GM12878 (cell line): ENCODE measurements around the gene HYI. TPM values are rescaled to one million over a fixed set of nuclear protein-coding genes. Genes with fewer than 3 reads are reported as not detected.

Experiments
- ATAC-seq: fragments of 200-7000 bp; cut with Tn5 transposase; 3 replicates; pipeline ENCODE4 v1.9.1; 2020; ENCODE audit warnings: mild to moderate bottlenecking, moderate library complexity
- BruUV-seq: library from RNA; stranded (reverse); fragments of 400-500 nt; replicated peaks from 2 replicates; lab custom pipeline; 2021; lab: Mats Ljungman, UMichigan
- CTCF ChIA-PET: fragments of 300-600 bp; sonication (Branson Sonifier 250); formaldehyde crosslinking; extraction: SDS; loops from one replicate; lab custom pipeline; 2021; ENCODE audit warnings: inconsistent platforms; lab: Yijun Ruan, JAX
- POLR2A ChIA-PET: fragments of 350-600 bp; formaldehyde crosslinking; extraction: SDS; loops from one replicate; lab custom pipeline; 2021; ENCODE audit warnings: inconsistent platforms; lab: Charles Lee
- RAD21 ChIA-PET: fragments of 300-600 bp; sonication (Branson Sonifier 250); formaldehyde crosslinking; loops from one replicate; lab custom pipeline; 2023; ENCODE audit warnings: antibody characterized with exemption; ENCODE audit not compliant: unreplicated experiment; lab: Charles Lee
- SMC1A ChIA-PET: fragments of 300-600 bp; sonication (Branson Sonifier 250); formaldehyde crosslinking; loops from one replicate; lab custom pipeline; 2023; ENCODE audit not compliant: unreplicated experiment, uncharacterized antibody; lab: Charles Lee
- DNase-seq: peaks from one replicate; pipeline ENCODE4 v3.0.0-alpha.2; 2011; ENCODE audit warnings: low read depth, low spot score
- FAIRE-seq: peaks from 3 replicates; lab custom pipeline; 2011; peaks lifted over from hg19 to GRCh38; lab: Jason Lieb, UNC
- H2AFZ ChIP-seq: 2 replicates; pipeline ENCODE4 v1.6.0; 2011; ENCODE audit warnings: low read depth, low read length, control low read depth; ENCODE audit not compliant: control insufficient read depth
- H3K27ac ChIP-seq: 2 replicates; pipeline ENCODE4 v1.5.1; 2011; ENCODE audit warnings: control low read depth; ENCODE audit not compliant: control insufficient read depth, insufficient read depth
- H3K27me3 ChIP-seq, 2 experiments: replicated peaks in 1 of 2; 2 replicates each; pipeline versions ENCODE4 v1.6.0 to v1.6.1; 2011; ENCODE audit warnings: low read length in 1 of 2; ENCODE audit not compliant: control insufficient read depth in 2 of 2, insufficient read depth in 2 of 2
- H3K36me3 ChIP-seq, 2 experiments: 2 replicates each; pipeline ENCODE4 v1.5.1; 2011; ENCODE audit warnings: low read length in 1 of 2; ENCODE audit not compliant: control insufficient read depth in 2 of 2, insufficient read depth in 2 of 2
- H3K4me1 ChIP-seq: 2 replicates; pipeline ENCODE4 v1.6.1; 2011; ENCODE audit warnings: mild to moderate bottlenecking, low read length, moderate library complexity, mixed read lengths; ENCODE audit not compliant: control insufficient read depth, insufficient read depth
- H3K4me2 ChIP-seq: 2 replicates; pipeline ENCODE4 v1.6.0; 2011; ENCODE audit warnings: control low read depth; ENCODE audit not compliant: control insufficient read depth, insufficient read depth
- H3K4me3 ChIP-seq: fragments of 200-600 bp; sonication (generic); 2 replicates; pipeline ENCODE4 v1.5.1; 2016
- H3K79me2 ChIP-seq: 2 replicates; pipeline ENCODE4 v1.6.0; 2011; ENCODE audit warnings: low read length; ENCODE audit not compliant: control insufficient read depth, insufficient read depth
- H3K9ac ChIP-seq: 2 replicates; pipeline ENCODE4 v1.8.0; 2011; ENCODE audit warnings: low read length, control low read depth, mixed read lengths; ENCODE audit not compliant: control insufficient read depth, insufficient read depth
- H3K9me3 ChIP-seq: replicated peaks from 3 replicates; pipeline ENCODE4 v1.5.1; 2011; ENCODE audit warnings: mild to moderate bottlenecking, low read length; ENCODE audit not compliant: control insufficient read depth, insufficient read depth
- H4K20me1 ChIP-seq: 2 replicates; pipeline ENCODE4 v1.6.0; 2011; ENCODE audit not compliant: control insufficient read depth, insufficient read depth
- BCL3 ChIP-seq: IDR thresholded peaks from 2 replicates; pipeline ENCODE4 v1.6.1; 2011; ENCODE audit warnings: borderline replicate concordance, low read depth, mild to moderate bottlenecking, moderate library complexity, low read length; ENCODE audit not compliant: insufficient read depth, poor library complexity, severe bottlenecking
- BRCA1 ChIP-seq: IDR thresholded peaks from 2 replicates; pipeline ENCODE4 v1.6.1; 2011; ENCODE audit warnings: low read depth, low read length, improper control_type of control experiment
- CEBPB ChIP-seq, 2 experiments: fragments of 150-350 bp in 1 of 2; IDR thresholded peaks; 2 replicates each; pipeline ENCODE4 v1.6.1; 2012 to 2014; ENCODE audit warnings: low read depth in 2 of 2, low read length in 2 of 2, borderline replicate concordance in 1 of 2, inconsistent platforms in 1 of 2
- ESRRA ChIP-seq: IDR thresholded peaks from 2 replicates; pipeline ENCODE4 v1.6.1; 2012; ENCODE audit warnings: mild to moderate bottlenecking, low read length, improper control_type of control experiment
- GATAD2B ChIP-seq: fragments of 450-650 bp; conservative IDR thresholded peaks from 2 replicates; pipeline ENCODE4 v1.6.1; 2017; ENCODE audit warnings: low read depth, mild to moderate bottlenecking, moderate library complexity
- IKZF2 ChIP-seq, 2 experiments: fragments of 450-650 bp; IDR thresholded peaks; 2 replicates each; pipeline ENCODE4 v1.6.1; 2017; ENCODE audit warnings: mild to moderate bottlenecking in 2 of 2, moderate library complexity in 2 of 2
- JUND ChIP-seq: IDR thresholded peaks from 2 replicates; pipeline ENCODE4 v1.6.1; 2012; ENCODE audit warnings: low read depth, mild to moderate bottlenecking, low read length, improper control_type of control experiment, moderate library complexity
- KDM1A ChIP-seq: fragments of 200-600 bp; sonication (generic); IDR thresholded peaks from 2 replicates; pipeline ENCODE4 v1.6.1; 2016; ENCODE audit warnings: borderline replicate concordance
- NFYB ChIP-seq: IDR thresholded peaks from 2 replicates; pipeline ENCODE4 v1.6.1; 2011; ENCODE audit warnings: low read depth, mild to moderate bottlenecking, low read length, improper control_type of control experiment, moderate library complexity; ENCODE audit not compliant: insufficient read depth
- PAX8 ChIP-seq: fragments of 450-650 bp; IDR thresholded peaks from 2 replicates; pipeline ENCODE4 v1.6.1; 2017; ENCODE audit warnings: mild to moderate bottlenecking, moderate library complexity
- PML ChIP-seq: IDR thresholded peaks from 2 replicates; pipeline ENCODE4 v1.6.1; 2012; ENCODE audit warnings: low read length, inconsistent platforms
- RFX5 ChIP-seq: IDR thresholded peaks from 2 replicates; pipeline ENCODE4 v1.6.1; 2011; ENCODE audit warnings: low read depth, low read length, improper control_type of control experiment
- SRF ChIP-seq, 2 experiments: IDR thresholded peaks; 2 replicates each; pipeline ENCODE4 v1.6.1; 2011; ENCODE audit warnings: low read depth in 2 of 2, low read length in 2 of 2, mild to moderate bottlenecking in 1 of 2, moderate library complexity in 1 of 2
- STAT3 ChIP-seq: IDR thresholded peaks from 2 replicates; pipeline ENCODE4 v1.6.1; 2011; ENCODE audit warnings: low read depth, low read length, improper control_type of control experiment
- TBL1XR1 ChIP-seq: IDR thresholded peaks from 2 replicates; pipeline ENCODE4 v1.6.1; 2012; ENCODE audit warnings: low read depth, low read length, improper control_type of control experiment
- ZNF217 ChIP-seq: fragments of 450-650 bp; IDR thresholded peaks from 2 replicates; pipeline ENCODE4 v1.6.1; 2017; ENCODE audit warnings: antibody characterized with exemption, mild to moderate bottlenecking
- WGBS: methylation state at CpG from one replicate; pipeline ENCODE4 v1.1.6; 2016; ENCODE audit warnings: low lambda C conversion rate; ENCODE audit not compliant: insufficient replicate concordance, insufficient coverage; ENCODE audit errors: missing lambda C conversion rate; 5-methylcytosine and 5-hydroxymethylcytosine counted together
- in situ Hi-C: fragments of 300-500 bp; cut with MboI; formaldehyde crosslinking; loops from 9 replicates; pipeline ENCODE4 v1.14.3; 2018; ENCODE audit warnings: mixed read lengths
- intact Hi-C: fragments of 100-400 bp; cut with micrococcal nuclease; formaldehyde crosslinking; loops from one replicate; pipeline ENCODE4 v1.14.2; 2022; ENCODE audit not compliant: unreplicated experiment
- polyA plus RNA-seq, 11 experiments: library from polyadenylated mRNA; depleted of rRNA in 4 of 11; unstranded in 6 of 11; stranded (reverse) in 5 of 11; fragments of >200 nt; fragmentation: Nextera tagmentation in 4 of 11; fragmentation: Illumina TruSeq in 1 of 11; extraction: Ambion mirVana in 4 of 11; extraction: Trizol in 1 of 11; gene quantifications; 1 replicate in 1 of 11; 2 replicates in 10 of 11; pipeline versions ENCODE4 v1.2.1 to v1.2.3, GENCODE V29; 2011 to 2016; ENCODE audit warnings: inconsistent platforms in 2 of 11, missing spikeins in 2 of 11, low read depth in 1 of 11
- total RNA-seq, 4 experiments: library from RNA; depleted of rRNA in 3 of 4; stranded (reverse); fragments of >200 nt in 3 of 4; fragmentation: Illumina TruSeq in 1 of 4; extraction: Trizol in 1 of 4; gene quantifications; 2 replicates each; pipeline versions ENCODE4 v1.2.1 to v1.2.3, GENCODE V29; 2013 to 2021

HYI gene
- total and polyA plus RNA-seq, 10 of the 15 experiments (the other 5 are each of a cell fraction or from before 2014, with no cell fraction given), result 0.27 to 5.5 (median 2.0) TPM

- Histone ChIP-seq H3K9ac (no peak overlapping the region), H3K4me3 (no peak overlapping the region), H3K27me3 (no peaks in the 10 kb centered on the region), H3K4me2 (no peak overlapping the region), H2AFZ (no peak overlapping the region), H4K20me1 (no peaks in the 10 kb centered on the region; the same call in 1 of the 2 replicates), H3K4me1 (no peaks in the 10 kb centered on the region), H3K9me3 (no peaks in the 10 kb centered on the region), H3K36me3 (peaks cover 7 to 27% of the 10 kb centered on the region in 2 experiments; a peak in 3 of 4 replicates), H3K79me2 (no peaks in the 10 kb centered on the region), H3K27ac (no peak overlapping the region)
- ChIA-PET RAD21 (no interaction called here), CTCF (no interaction called here), SMC1A (interaction anchor here (0.9 kb wide), 1 partner anchor 15 kb away, joined by 4 read pairs; no protein-coding TSS in a partner anchor), POLR2A (no interaction called here)
- 98% methylated on average over 25 of the region's 25 CpGs for WGBS
- DNase-seq, result no peak
- TF ChIP-seq CEBPB (IDR thresholded peaks at IDR 0.05; ENCODE audit: borderline replicate concordance in 1 of 2, low read depth in 2 of 2, low read length in 2 of 2) (no peak), ZNF217 (no peak), ESRRA (no peak), PAX8 (no peak), BCL3 (no peak), STAT3 (no peak), JUND (no peak), IKZF2 (IDR thresholded peaks at IDR 0.05) (no peak), GATAD2B (no peak), RFX5 (no peak), NFYB (no peak), SRF (IDR thresholded peaks at IDR 0.05; ENCODE audit: low read depth in 2 of 2, low read length in 2 of 2) (no peak), BRCA1 (no peak), PML (no peak), TBL1XR1 (no peak), KDM1A (no peak)
- no TSS peak for BruUV-seq
- in situ Hi-C loops, result no loop called here
- no peak for ATAC-seq
- FAIRE-seq, result no peak
- intact Hi-C loops, result no loop called here
Measured at GRCh38 chr1:43447891-43448708, 5.6 kb downstream of the HYI start.
